SH-SY5Y (cell line): ENCODE data around the gene ATP6V1A.

Source experiments
- GATA2 ChIP-seq: IDR thresholded peaks from 2 replicates; pipeline ENCODE4 v1.6.1; 2011; ENCODE audit warnings: mild to moderate bottlenecking, low read depth, low read length
- GATA3 ChIP-seq: IDR thresholded peaks from 2 replicates; pipeline ENCODE4 v1.6.1; 2011; ENCODE audit warnings: low read depth, mild to moderate bottlenecking, low read length, moderate library complexity

ATP6V1A gene

DNA sequence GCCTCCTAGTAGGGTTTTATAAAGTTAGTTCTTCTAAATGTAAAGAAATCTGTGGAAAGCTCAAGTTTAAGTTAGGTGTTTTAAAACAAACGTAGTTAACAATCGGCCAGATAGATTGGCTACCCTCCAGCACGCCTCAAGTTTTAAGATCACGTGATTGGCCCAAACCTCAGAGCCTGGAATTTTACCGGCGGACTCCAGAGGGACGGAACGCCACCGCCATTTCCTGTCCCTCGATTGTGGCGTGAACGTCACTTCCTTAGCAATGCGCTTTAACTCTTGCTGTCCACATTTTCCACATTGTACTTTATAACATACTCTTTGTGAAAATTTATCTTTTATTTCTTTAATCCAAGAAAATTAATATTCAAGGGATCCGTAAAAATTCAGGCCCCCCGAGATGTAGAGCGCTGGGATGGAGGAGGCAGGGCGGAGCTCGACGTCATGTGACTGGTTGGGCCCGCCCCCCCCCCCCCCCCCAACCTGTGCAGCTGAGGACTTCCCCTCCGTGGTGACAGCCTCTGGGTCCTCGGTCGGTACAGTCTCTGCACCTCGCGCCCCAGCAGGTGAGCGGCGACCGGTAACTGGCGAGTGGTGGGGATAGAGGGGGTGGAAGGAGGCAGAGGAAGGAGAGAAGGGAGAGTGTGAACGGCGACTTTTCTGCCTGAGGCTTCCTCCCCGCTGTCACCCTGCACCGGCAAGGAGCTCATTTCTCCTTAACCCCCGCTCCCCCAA lies at the start of gene ATP6V1A:
Gene ATP6V1A (plus strand): TSS at position 488 of the 735 bp plus-strand sequence. CDS start 31,719 bp downstream, outside the sequence.
- no peak for TF ChIP-seq GATA2
- no peak for TF ChIP-seq GATA3

DNA sequence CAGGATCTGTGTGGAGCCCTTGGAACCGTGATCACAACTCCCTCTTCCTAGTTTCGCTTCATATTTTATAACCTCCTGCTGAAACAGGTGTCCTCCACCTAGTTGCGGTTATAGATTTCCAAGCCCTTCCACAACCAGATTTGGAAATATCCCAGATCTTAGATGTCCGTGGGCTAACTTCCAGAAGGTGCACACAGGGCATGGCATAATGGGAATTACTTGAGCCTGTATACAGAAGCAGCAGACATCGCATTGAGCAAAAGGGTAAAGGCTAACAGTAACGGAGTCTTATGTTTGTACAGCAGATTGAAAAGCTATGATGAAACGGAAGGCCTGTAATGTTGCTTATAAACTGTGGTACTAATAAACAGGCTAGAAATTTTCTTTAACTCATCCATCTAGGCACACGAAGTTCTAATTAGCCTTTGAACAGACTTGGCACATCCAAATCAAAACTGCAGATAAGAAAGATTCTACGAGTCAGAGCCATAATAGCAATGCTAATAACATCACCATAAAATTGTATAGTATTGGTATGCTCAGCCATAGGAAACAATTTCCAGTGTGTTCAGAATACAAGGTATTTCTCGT lies 49.2 kb upstream of the ATP6V1A start:
- TF ChIP-seq GATA3: no peak
- no peak for TF ChIP-seq GATA2

DNA sequence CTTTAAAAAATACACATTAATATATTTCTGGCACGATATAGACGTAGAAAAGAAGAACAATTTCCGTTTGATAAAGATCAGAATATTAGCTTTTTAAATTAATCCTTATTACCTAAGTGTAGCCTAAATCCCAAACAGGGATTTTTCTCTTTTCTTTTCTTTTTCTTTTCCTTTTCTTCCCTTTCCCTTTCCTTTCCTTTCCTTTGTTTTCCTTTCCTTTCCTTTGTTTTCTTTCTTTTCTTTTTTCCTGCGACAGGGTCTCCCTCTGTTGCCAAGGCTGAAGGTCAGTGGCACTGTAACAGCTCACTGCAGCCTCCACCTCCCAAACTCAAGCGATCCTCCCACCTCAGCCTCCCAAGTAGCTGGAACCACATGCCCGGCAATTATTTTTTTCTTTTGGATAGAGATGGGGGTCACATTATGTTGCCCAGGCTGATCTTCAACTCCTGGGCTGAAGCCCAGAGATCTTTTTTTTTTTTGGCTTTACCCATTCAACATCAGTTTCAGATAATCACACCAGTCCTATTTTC lies 48.6 kb upstream of the ATP6V1A start:
- TF ChIP-seq GATA3: no peak
- no peak for TF ChIP-seq GATA2

- TF ChIP-seq GATA3: no peak
- TF ChIP-seq GATA2: no peak
These were observed 47.9 kb upstream of the ATP6V1A start for GRCh38 chr3:113698956-113699355.

DNA sequence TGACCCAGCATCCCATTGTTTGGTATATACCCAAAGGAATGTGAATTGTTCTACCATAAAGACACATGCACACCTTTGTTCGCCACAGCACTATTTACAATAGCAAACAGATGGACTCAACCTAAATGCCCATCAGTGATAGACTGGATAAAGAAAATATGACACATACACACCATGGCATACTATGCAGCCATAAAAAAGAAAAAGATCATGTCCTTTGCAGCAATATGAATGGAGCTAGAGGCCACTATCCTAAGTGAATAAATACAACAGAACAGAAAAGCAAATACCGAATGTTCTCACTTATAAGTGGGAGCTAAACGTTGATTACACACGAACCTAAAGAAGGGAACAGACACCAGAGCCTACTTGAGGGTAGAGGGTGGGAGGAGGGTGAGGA lies 39.0 kb upstream of the ATP6V1A start:
- TF ChIP-seq GATA3: no peak
- TF ChIP-seq GATA2: no peak

- TF ChIP-seq GATA2 (no peak), GATA3 (no peak)
These were observed 34.7 kb upstream of the ATP6V1A start for GRCh38 chr3:113712129-113712528.

DNA sequence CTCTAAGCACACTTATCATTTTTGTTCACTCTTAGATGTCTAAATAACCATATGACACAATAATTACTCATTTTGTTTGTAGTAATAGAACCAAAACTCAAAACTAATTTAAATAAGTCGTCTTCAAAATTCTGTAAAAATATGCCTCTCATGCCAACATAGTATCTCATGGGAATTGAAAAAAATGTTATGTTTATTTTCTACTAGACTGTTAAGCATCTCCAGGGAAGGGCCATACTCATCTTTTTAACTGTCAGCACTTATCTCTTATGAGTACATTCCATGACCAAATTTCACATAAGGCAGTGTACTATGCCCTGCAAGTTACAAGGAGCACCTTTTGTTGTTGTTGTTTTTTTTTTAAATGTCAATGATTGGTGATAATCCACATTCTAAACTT lies 32.1 kb upstream of the ATP6V1A start:
- no peak for TF ChIP-seq GATA2
- no peak for TF ChIP-seq GATA3

DNA sequence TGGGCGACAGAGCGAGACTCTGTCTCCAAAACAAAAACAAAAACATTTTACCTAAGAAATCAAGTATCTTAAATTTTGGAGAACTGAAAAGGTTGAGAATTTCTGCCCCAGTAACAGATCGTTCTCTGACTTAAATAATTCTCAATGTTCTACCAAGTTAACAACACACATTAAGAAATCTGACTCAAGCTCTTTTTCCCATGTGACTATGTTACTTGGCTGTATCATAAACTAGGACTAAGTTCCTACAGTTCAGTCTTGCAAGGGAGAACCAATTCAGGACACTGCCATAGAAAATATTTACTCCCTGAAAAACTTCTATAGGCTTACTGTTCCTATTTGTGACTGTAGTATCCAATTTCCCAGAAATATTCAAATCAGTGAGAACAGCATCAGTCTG lies 29.5 kb upstream of the ATP6V1A start:
- TF ChIP-seq GATA3: no peak
- TF ChIP-seq GATA2: no peak

- TF ChIP-seq GATA3: no peak
- TF ChIP-seq GATA2: no peak
These were observed 29.0 kb upstream of the ATP6V1A start for GRCh38 chr3:113717818-113718217.

DNA sequence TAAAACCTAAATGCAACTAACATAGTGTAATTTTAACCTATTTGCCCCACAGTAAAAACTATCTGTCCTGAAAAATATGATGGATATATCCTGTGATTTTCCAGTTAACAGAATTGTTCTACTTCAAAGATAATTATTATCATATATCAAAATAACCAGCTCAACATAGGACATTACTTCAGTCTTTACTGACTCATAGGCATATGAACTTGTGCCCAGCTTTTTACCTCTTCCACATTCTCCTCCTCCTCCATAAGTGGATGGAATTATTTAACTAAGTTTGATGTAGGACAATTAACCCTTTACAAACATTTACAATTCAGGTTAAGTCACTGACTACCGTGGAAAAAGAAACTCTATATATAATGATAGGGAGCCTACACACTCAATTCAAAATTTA lies 27.5 kb upstream of the ATP6V1A start:
- no peak for TF ChIP-seq GATA2
- no peak for TF ChIP-seq GATA3

DNA sequence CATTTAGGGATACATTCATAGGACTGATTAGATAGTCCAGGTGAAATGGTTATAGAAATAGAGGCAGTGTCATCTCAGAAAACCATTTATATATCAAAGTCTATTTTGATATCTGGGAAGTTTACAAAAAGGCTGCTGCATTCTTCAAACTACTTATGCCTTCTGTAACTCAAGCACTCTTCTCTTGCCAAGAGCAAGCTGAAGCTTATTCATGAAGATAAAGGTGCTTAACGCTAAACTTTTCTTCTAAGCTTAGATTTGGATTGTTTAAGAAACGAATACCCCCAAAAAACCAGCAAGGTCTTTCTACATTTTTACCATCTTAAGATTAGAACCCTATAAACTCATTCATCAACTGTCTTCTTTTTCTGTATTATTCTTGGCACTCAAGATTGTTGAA lies 27.1 kb upstream of the ATP6V1A start:
- TF ChIP-seq GATA2 (no peak), GATA3 (no peak)

DNA sequence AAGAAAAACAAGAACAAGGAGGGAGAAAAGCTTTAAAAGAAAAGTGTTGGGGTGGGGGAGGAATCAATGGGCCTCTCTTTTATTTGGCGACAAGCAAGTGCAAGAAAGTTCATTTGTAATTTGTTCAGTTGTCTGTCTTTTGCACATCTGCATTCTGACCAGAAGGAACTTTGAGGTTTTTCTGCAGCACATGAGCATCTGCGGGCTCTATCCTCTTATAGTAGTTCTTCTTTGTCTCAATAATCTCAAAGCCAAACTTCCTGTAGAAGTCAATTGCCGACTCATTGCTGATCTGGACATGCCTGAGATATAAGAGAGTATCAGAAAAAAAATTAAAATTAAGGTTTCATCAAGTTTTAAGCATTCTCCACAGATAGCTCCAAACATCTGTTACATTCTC lies 25.2 kb upstream of the ATP6V1A start:
- no peak for TF ChIP-seq GATA2
- TF ChIP-seq GATA3: no peak

DNA sequence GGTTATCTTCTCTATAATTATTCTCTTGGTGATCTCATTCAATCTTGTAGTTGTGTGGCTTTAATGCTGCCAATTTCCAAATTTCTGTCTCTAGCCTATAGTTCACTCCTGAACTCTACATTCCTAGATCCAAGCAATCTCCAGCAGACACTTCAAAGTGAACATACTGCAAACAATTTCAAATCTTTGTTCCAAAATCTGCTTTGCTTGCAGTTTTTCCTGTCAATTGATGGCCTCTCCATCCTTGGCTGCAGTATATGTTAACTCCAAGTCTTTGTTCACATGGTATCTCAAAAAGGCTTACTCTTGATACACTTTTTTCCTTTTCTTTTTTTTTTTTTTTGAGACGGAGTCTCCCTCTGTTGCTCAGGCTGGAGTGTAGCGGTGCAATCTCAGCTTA lies 18.2 kb upstream of the ATP6V1A start:
- TF ChIP-seq GATA2 (no peak), GATA3 (no peak)

DNA sequence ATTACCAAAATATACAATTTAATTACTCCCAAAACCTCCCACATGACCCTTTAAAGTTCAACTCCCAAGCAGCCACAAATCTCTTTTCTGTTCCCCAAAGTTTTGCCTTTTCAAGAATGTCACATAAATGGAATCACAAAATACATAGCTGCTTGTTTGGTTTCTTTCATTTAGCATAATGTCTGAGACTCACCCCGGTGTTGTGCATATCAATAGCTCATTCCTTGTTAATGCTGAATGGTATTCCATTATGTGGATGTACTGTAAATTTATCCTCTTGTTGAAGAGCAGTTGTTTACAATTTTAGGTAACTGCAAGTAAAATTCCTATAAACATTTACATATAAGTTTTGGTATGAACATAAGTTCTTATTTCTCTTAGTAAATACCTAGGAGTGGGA lies 16.3 kb upstream of the ATP6V1A start:
- TF ChIP-seq GATA3 (no peak), GATA2 (no peak)

DNA sequence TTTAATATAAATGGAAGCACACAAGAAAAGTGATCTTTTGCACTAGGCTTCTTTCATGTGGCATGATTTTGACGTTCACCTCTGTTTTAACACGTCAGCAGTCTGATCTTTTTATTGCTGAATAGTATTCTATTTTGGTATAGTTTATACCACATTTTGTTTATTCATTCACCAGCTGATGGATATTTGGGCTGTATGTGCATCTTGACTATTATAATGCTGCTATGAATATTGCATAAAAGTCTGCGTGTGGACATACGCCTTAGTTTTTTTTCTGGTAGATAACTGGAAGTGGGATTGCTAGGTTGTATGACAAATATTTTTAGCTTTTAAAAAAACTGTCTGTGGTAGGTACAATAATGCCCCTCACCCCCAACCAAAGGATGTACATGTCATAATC lies 15.1 kb upstream of the ATP6V1A start:
- TF ChIP-seq GATA2 (no peak), GATA3 (no peak)

DNA sequence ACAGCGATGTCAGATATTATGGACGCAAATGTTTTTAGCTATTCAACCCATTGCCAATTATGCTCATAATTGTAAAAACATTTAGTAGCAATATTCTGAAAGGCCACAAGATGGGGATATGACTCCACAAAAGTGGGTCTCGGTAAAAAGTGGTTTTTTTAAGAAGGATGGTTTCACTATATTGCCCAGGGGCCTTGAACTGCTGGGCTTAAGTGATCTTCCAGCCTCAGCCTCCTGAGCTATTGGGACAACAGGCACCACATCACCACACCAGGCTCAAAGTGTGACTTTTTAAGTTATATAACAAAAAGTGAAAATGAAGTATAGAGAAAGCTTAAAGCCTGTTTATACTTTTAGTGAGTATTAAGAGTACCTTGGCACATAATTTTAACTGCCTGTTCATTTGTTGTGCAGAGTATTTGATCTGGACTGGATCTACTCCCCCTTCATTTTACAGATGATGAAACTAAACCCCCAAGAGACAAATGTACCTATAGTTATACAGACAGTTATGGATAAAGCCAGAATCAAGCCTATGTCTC lies 10.2 kb upstream of the ATP6V1A start:
- TF ChIP-seq GATA2 (no peak), GATA3 (no peak)

GRCh38 chr3:113741086-113741485 lies 5.7 kb upstream of the ATP6V1A start:
- TF ChIP-seq GATA3 (no peak), GATA2 (no peak)
